Gastroesophageal sphincter (tissue), 3 donors: ENCODE measurements around the gene FABP2.
"Not testable (repeated sequence)": the region's sequence is repeated elsewhere in the genome, so short reads cannot be mapped to it uniquely, and the experiment has no call there.

Source experiments
- CTCF ChIP-seq, 4 experiments: fragments of 200-600 bp in 2 of 4; fragments of 450-650 bp in 2 of 4; sonication (generic) in 1 of 4; IDR thresholded peaks; one replicate each; pipeline ENCODE4 v1.5.1; 2017 to 2019; ENCODE audit warnings: antibody characterized with exemption in 4 of 4, mild to moderate bottlenecking in 2 of 4, moderate library complexity in 2 of 4
- POLR2A ChIP-seq, 2 donors: fragments of 450-650 bp; IDR thresholded peaks; one replicate each; pipeline ENCODE4 v1.6.1; 2017; ENCODE audit warnings: antibody characterized with exemption in 2 of 2, mild to moderate bottlenecking in 2 of 2, moderate library complexity in 1 of 2

DNA sequence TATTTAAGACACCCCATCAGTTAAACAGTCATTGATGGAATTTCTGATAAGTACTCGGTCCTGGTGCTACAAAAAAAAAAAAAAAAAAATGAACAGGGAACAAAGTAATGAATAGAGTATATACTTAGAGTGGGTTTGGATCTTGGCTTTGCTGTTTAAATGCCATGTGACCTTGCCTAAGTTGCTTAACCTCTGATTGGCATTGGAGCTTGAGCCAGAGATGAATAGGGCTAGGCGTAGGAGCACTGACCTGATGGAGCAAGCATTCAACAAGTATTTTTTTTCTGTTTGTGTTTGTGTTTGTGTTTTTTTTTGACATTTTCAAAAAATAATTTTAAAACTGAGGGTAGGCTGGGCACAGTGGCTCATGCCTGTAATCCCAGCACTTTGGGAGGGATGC, 37.9 kb upstream of the FABP2 start:
- not testable (repeated sequence) for TF ChIP-seq CTCF, POLR2A (IDR thresholded peaks at IDR 0.05)
